T-cell (primary cell): ENCODE measurements around the gene COQ7. TPM values are rescaled to one million over a fixed set of nuclear protein-coding genes. Genes with fewer than 3 reads are reported as not detected.

Source experiments
- ATAC-seq, 4 experiments: fragments of 200-7000 bp in 3 of 4; fragments of 150-1000 bp in 1 of 4; cut with Tn5 transposase; replicated peaks in 1 of 4; 1 replicate in 3 of 4; 2 replicates in 1 of 4; pipeline ENCODE4 v1.10.0; 2021; ENCODE audit warnings: moderate library complexity in 3 of 4, mild to moderate bottlenecking in 2 of 4, moderate number of reproducible peaks in 1 of 4
- CTCF ChIA-PET, 2 donors: fragments of 300-600 bp; sonication (Branson Sonifier 250); formaldehyde crosslinking; loops; one replicate each; lab custom pipeline; 2022; ENCODE audit warnings: antibody characterized with exemption in 2 of 2; lab: Charles Lee
- POLR2A ChIA-PET, 2 donors: fragments of 300-600 bp; sonication (Branson Sonifier 250); formaldehyde crosslinking; loops; one replicate each; lab custom pipeline; 2022; ENCODE audit warnings: antibody characterized with exemption in 2 of 2; lab: Charles Lee
- DNase-seq, 35 experiments: peaks; one replicate each; pipeline versions ENCODE4 v3.0.0 to v3.0.0-alpha.2; 2013 to 2023
- H3K27ac ChIP-seq: one replicate; pipeline ENCODE4 v1.5.1; 2013; ENCODE audit warnings: low read length
- H3K27me3 ChIP-seq, 2 experiments: replicated peaks in 1 of 2; 1 replicate in 1 of 2; 2 replicates in 1 of 2; pipeline versions ENCODE4 v1.6.1 to v1.7.0; 2013; ENCODE audit warnings: low read length in 1 of 2, mixed read lengths in 1 of 2; ENCODE audit not compliant: control insufficient read depth in 2 of 2, insufficient read depth in 2 of 2; ENCODE audit errors: extremely low read depth in 1 of 2
- H3K36me3 ChIP-seq, 2 donors: 1 replicate in 1 of 2; 2 replicates in 1 of 2; pipeline versions ENCODE4 v1.6.1 to v1.7.0; 2013; ENCODE audit warnings: low read length in 1 of 2; ENCODE audit not compliant: control insufficient read depth in 2 of 2, insufficient read depth in 1 of 2; ENCODE audit errors: extremely low read depth in 1 of 2
- H3K4me1 ChIP-seq, 2 experiments: 1 replicate in 1 of 2; 2 replicates in 1 of 2; pipeline versions ENCODE4 v1.6.1 to v1.7.0; 2013; ENCODE audit warnings: low read length in 2 of 2, mixed read lengths in 1 of 2; ENCODE audit not compliant: insufficient read depth in 2 of 2, control insufficient read depth in 1 of 2; ENCODE audit errors: extremely low read depth in 1 of 2
- H3K4me3 ChIP-seq, 2 donors: 1 replicate in 1 of 2; 2 replicates in 1 of 2; pipeline versions ENCODE4 v1.5.1 to v1.7.0; 2013; ENCODE audit warnings: mild to moderate bottlenecking in 2 of 2, low read length in 1 of 2, moderate library complexity in 1 of 2; ENCODE audit not compliant: control insufficient read depth in 1 of 2; ENCODE audit errors: extremely low read depth in 1 of 2
- H3K9me3 ChIP-seq: 2 replicates; pipeline ENCODE4 v1.7.0; 2013
- H3K27ac Mint-ChIP-seq, 2 donors: one replicate each; pipeline ENCODE4 v1.8.0; 2020 to 2021; ENCODE audit warnings: mild to moderate bottlenecking in 2 of 2, mixed read lengths in 2 of 2
- H3K27me3 Mint-ChIP-seq, 2 donors: one replicate each; pipeline ENCODE4 v1.8.0; 2021 to 2022; ENCODE audit warnings: mixed read lengths in 2 of 2
- H3K36me3 Mint-ChIP-seq: one replicate; pipeline ENCODE4 v1.8.0; 2021; ENCODE audit warnings: mixed read lengths
- H3K4me1 Mint-ChIP-seq, 3 donors: one replicate each; pipeline ENCODE4 v1.8.0; 2020 to 2022; ENCODE audit warnings: mixed read lengths in 3 of 3, mild to moderate bottlenecking in 1 of 3
- H3K4me3 Mint-ChIP-seq, 3 donors: one replicate each; pipeline ENCODE4 v1.8.0; 2020 to 2022; ENCODE audit warnings: mild to moderate bottlenecking in 3 of 3, mixed read lengths in 3 of 3, moderate library complexity in 3 of 3
- H3K9me3 Mint-ChIP-seq, 3 donors: one replicate each; pipeline ENCODE4 v1.8.0; 2020 to 2022; ENCODE audit warnings: mixed read lengths in 3 of 3
- WGBS: methylation state at CpG from one replicate; pipeline ENCODE4 v1.1.5; 2013; ENCODE audit warnings: missing lambda C conversion rate; ENCODE audit not compliant: insufficient coverage; 5-methylcytosine and 5-hydroxymethylcytosine counted together
- total RNA-seq, 35 experiments: library from RNA in 6 of 35; stranded (reverse) in 6 of 35; fragments of 120-200 nt in 1 of 35; gene quantifications; one replicate each; pipeline versions ENCODE4 v1.2.1 to v1.2.4 and lab custom pipeline; 2013 to 2026

COQ7 gene
- total RNA-seq, 5 donors from 2014 or later (not counting 1 experiment from before 2014, with no cell fraction given), result 11.1 to 15.4 (median 14.9) TPM

- 5% methylated on average over 65 of the region's 74 CpGs for WGBS
- no peak within 1 kb of the TSS for H3K27ac ChIP-seq
- no peak within 1 kb of the TSS for H3K27ac Mint-ChIP-seq
- H3K4me1 ChIP-seq, result peaks cover 0 to 22% of the 10 kb centered on the region in 2 experiments
- H3K4me1 Mint-ChIP-seq, result peaks cover under 1 to 20% (median 11%) of the 10 kb centered on the region in 3 donors
- ATAC-seq, result peak in 2 of 4 experiments; percentile 32 to 41
- H3K4me3 Mint-ChIP-seq, result peak within 1 kb of the TSS; percentile 36 to 64 (median 41)
- peaks cover 22 to 28% of the 10 kb centered on the region in 2 donors for H3K27me3 Mint-ChIP-seq
- no peaks in the 10 kb centered on the region for H3K36me3 ChIP-seq
- CTCF ChIA-PET, result no interaction called here
- H3K4me3 ChIP-seq, result peak within 1 kb of the TSS in 1 of 2 donors; percentile 30
- H3K9me3 Mint-ChIP-seq, result no peaks in the 10 kb centered on the region
- H3K9me3 ChIP-seq, result no peaks in the 10 kb centered on the region
- DNase-seq, result peak in 3 of 35 experiments; percentile 1 to 10 (median 8)
- peaks cover 0 to 34% of the 10 kb centered on the region in 2 experiments for H3K27me3 ChIP-seq
- no peaks in the 10 kb centered on the region for H3K36me3 Mint-ChIP-seq
- POLR2A ChIA-PET, result no interaction called here
Measured at GRCh38 chr16:19113577-19114358, 46.4 kb downstream of the COQ7 start, which contains the start of gene ITPRIPL2. ITPRIPL2 (plus strand) TSS chr16:19113964; CDS start chr16:19114462, 498 bp downstream.

DNA sequence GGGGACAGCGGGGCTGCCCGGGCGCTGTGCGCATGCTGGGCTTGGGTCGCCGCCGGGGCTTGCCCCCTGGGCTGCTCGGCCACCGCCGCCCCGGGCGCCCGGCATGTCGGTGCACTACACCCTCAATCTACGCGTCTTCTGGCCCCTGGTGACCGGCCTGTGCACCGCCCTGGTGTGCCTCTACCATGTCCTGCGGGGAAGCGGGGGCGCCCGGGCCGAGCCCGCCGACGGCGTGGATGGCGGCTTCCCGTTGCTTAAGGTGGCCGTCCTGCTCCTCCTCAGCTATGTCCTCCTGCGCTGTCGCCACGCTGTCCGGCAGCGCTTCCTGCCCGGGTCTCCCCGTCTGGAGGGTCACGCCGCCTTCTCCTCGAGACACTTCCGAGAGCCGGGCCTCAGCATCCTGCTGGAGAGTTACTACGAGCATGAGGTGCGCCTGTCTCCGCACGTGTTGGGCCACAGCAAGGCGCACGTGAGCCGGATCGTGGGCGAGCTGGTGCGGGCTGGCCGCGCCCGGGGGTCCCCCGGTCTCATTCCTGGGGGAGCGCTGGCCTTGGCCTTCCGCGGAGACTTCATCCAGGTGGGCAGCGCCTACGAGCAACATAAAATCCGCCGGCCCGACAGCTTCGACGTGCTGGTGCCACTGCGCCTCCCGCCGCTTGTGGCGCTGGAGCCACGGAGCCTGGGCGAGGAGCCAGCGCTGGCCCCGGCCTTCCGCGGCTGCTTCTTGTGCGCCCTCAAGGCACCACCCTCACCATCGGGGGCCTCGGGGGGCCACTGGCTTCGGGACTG is 47.1 kb downstream of the COQ7 start:
- Mint-ChIP-seq H3K9me3 (no peaks in the 10 kb centered on the region), H3K4me3 (peak overlapping the region in 2 of 3 donors; percentile 31 to 64), H3K4me1 (peaks cover 6 to 26% (median 16%) of the 10 kb centered on the region in 3 donors), H3K36me3 (no peaks in the 10 kb centered on the region), H3K27ac (no peak overlapping the region), H3K27me3 (peaks cover 27 to 32% of the 10 kb centered on the region in 2 donors)
- Histone ChIP-seq H3K9me3 (no peaks in the 10 kb centered on the region), H3K36me3 (no peaks in the 10 kb centered on the region), H3K4me3 (peak overlapping the region in 1 of 2 donors; percentile 12), H3K4me1 (peaks cover 0 to 28% of the 10 kb centered on the region in 2 experiments), H3K27me3 (peaks cover 0 to 37% of the 10 kb centered on the region in 2 experiments), H3K27ac (no peak overlapping the region)
- ChIA-PET CTCF (no interaction called here), POLR2A (no interaction called here)
- 38% methylated on average over 80 of the region's 80 CpGs for WGBS
- DNase-seq (no peak), ATAC-seq (peak in 2 of 4 experiments; percentile 24 to 32)

DNA sequence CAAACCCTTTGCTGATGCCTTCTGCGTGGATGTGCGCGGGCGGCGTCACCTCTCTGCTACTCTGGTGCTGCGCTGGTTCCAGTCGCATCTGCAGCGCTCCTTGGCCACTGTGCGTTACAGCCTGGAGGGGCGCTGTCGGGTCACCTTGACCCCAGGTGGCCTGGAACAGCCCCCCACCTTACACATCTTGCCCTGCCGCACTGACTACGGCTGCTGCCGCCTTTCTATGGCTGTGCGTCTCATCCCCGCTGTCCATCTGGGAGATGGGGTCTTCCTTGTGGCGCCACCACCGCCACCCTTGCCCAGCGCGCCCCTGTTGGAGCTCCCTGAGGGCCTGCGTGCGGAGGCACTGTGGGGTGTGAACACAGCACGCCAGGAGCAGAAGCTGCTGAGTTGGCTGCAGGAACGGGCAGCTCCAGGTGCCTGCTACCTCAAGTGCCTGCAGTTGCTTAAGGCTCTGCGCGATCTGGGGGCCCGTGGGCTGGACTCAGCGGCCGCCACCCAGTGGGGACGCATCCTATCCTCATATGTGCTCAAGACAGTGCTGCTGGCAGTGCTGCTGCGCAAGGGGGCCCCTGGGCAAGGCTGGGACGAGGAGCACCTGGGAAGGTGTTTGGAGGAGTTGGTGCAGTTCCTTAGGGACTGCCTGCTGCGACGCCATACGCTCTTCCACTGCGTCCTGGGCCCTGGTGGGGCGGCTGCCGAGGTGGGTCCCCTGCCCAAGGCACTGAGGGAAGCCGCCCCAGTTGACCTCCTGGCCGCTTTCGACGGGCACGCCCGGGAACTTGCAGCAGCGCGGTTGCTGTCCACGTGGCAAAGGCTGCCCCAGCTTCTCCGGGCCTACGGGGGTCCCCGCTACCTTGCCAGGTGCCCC is 48.0 kb downstream of the COQ7 start:
- Mint-ChIP-seq H3K36me3 (no peaks in the 10 kb centered on the region), H3K27me3 (peaks cover 27 to 32% of the 10 kb centered on the region in 2 donors), H3K4me1 (peaks cover 6 to 31% (median 18%) of the 10 kb centered on the region in 3 donors), H3K4me3 (peak overlapping the region in 1 of 3 donors; percentile 45), H3K9me3 (no peaks in the 10 kb centered on the region), H3K27ac (no peak overlapping the region)
- Histone ChIP-seq H3K27ac (no peak overlapping the region), H3K4me1 (peaks cover 0 to 32% of the 10 kb centered on the region in 2 experiments), H3K9me3 (no peaks in the 10 kb centered on the region), H3K36me3 (no peaks in the 10 kb centered on the region), H3K27me3 (peaks cover 0 to 39% of the 10 kb centered on the region in 2 experiments), H3K4me3 (no peak overlapping the region)
- DNase-seq (no peak), ATAC-seq (no peak)
- ChIA-PET POLR2A (no interaction called here), CTCF (no interaction called here)
- 93% methylated on average over 34 of the region's 50 CpGs for WGBS

DNA sequence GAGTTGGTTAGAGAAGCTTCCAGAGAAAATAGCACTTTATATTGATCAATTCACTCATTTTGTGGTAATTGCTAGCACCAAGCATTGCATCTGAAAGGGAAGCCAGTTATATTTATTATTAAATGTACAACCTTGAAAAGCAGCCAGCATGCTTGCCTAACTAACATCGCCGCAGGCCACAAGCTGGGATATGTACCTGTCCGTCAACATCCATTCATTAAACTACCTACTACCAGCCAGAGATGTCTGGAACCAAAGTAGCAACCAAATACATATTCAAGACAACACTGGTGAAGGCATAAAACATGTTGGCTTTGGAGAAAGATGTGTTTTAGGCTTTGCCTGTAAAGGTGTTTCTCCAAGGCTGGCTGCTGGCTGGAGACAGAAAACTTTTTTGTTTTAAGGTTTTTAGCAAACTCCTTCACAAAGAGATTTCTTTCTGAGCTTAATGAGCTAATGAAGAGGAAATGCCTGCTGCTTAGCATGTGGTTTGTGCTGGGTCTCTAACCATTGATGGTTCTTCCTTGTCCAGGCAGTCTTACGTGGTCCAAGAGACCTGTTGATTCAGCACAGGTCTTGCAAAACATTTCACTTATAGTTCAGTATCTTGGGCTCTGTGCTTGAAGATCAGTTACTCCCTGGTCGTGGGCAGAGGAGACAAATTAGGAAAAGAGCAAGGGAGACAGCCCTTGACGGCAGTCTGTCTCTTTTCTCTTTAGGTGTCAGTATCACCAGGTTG is 49.5 kb downstream of the COQ7 start:
- Histone ChIP-seq H3K9me3 (no peaks in the 10 kb centered on the region), H3K4me3 (no peak overlapping the region), H3K27me3 (peaks cover 0 to 39% of the 10 kb centered on the region in 2 experiments), H3K4me1 (peaks cover 0 to 32% of the 10 kb centered on the region in 2 experiments), H3K36me3 (no peaks in the 10 kb centered on the region), H3K27ac (peak overlapping the region; percentile 24)
- Mint-ChIP-seq H3K9me3 (no peaks in the 10 kb centered on the region), H3K4me1 (peaks cover 6 to 31% (median 18%) of the 10 kb centered on the region in 3 donors), H3K27me3 (peaks cover 24 to 26% of the 10 kb centered on the region in 2 donors), H3K36me3 (no peaks in the 10 kb centered on the region), H3K27ac (peak overlapping the region; percentile 74 to 87), H3K4me3 (no peak overlapping the region)
- peak in 1 of 35 experiments; percentile 5 for DNase-seq
- POLR2A ChIA-PET, result interaction anchor here in 1 of 2 donors (0.6 kb wide), 1 partner anchor 1002 kb away, joined by 5 read pairs; no protein-coding TSS in a partner anchor
- CTCF ChIA-PET, result no interaction called here
- ATAC-seq, result no peak
- WGBS, result 23% methylated on average over 3 of the region's 6 CpGs

DNA sequence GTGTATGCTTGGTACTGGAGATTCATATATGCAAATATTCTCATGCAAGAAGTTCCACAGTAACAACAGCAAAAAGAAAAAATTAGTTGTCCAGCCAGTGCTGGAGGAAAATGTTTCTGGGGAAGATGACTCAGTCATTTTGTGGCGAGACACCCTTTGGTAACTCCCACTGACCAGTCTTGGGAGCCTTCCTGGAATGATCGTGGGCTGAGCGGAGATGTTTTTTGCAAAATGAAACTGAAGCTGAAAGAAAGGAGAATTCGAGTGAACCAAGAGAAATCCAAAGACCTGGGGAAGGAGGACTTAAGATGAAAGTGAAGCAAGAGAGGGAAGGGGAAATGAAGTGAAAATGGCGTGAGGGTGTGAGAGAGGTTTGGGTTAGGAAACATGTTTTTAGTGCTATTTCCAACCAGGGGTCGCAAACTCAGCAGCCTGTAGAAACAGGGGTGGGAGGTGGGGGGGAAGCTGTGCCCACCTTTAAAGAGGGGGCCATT is 51.6 kb downstream of the COQ7 start:
- H3K4me3 ChIP-seq, result peak overlapping the region in 1 of 2 donors; percentile 18
- Mint-ChIP-seq H3K4me1 (peaks cover 6 to 26% (median 16%) of the 10 kb centered on the region in 3 donors), H3K9me3 (no peaks in the 10 kb centered on the region), H3K36me3 (no peaks in the 10 kb centered on the region), H3K27ac (peak overlapping the region; percentile 37 to 89), H3K27me3 (peaks cover 12 to 14% of the 10 kb centered on the region in 2 donors), H3K4me3 (peak overlapping the region; percentile 11 to 69 (median 49))
- peaks cover 0 to 23% of the 10 kb centered on the region in 2 experiments for H3K27me3 ChIP-seq
- no peaks in the 10 kb centered on the region for H3K9me3 ChIP-seq
- no peaks in the 10 kb centered on the region for H3K36me3 ChIP-seq
- peaks cover 0 to 26% of the 10 kb centered on the region in 2 experiments for H3K4me1 ChIP-seq
- H3K27ac ChIP-seq, result peak overlapping the region; percentile 31
- ATAC-seq, result no peak
- ChIA-PET CTCF (interaction anchor here in 1 of 2 donors (0.6 kb wide), 1 partner anchor 1636 kb away, joined by 3 read pairs; no protein-coding TSS in a partner anchor), POLR2A (interaction anchor here in 1 of 2 donors (0.7 kb wide), 1 partner anchor 401 kb away, joined by 4 read pairs; no protein-coding TSS in a partner anchor)
- peak in 1 of 35 experiments; percentile 12 for DNase-seq
- WGBS, result 12% methylated on average over 6 of the region's 6 CpGs
